Hindlimb muscle (tissue), 1 donor: ENCODE measurements around the gene MYADML2. TPM values are rescaled to one million over a fixed set of nuclear protein-coding genes. Genes with fewer than 3 reads are reported as not detected.
A peak's percentile ranks its signal among the peaks of the same experiment; 100 is the strongest.

ENCODE experiments used
- DNase-seq: peaks from one replicate; pipeline ENCODE4 v3.0.0-alpha.2; 2013
- polyA plus RNA-seq: library from polyadenylated mRNA; unstranded; fragments of 120-200 nt; gene quantifications from one replicate; pipeline ENCODE4 v1.2.1, GENCODE V29; 2013; ENCODE audit not compliant: insufficient read length

Gene MYADML2
- polyA plus RNA-seq, 1 donor, result 25.0 TPM

DNA sequence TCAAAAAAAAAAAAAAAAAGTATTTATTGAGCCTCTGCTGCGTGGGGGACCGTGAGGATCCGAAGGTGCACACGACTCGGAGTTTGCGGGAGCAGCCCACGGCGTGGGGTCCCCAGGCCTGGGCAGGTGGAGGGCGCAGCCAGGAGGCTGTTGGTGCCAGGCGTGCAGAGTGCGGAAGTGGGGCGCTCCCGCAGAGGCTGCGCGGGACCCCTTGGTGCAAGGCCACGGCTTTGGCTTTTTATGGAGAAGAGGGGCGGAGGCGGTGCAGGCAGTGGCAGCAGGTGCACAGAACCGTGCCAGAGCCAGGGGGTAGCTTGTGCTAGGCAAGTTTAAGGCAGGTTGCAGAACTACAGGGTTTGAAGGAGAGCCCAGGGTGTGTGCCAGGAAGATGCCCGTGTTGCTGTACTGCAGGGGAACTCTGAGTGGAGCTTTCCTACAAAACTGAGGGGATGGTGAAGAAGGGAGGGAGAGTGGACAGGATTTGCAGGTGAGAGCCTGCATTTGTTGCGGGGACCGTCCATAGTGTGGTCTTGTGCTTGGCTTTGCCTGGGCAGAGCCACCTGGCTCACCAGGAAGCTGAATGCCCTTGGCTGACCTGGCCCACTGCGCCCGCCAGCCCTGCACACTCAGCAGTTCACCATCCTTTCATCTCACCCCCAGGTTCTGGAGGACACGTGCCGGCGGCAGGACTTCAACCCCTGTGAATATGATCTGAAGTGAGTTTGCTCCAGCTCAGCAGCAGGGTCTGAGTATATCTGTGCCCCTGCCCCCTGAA lies 31.7 kb upstream of the MYADML2 start:
- DNase-seq, result no peak

- DNase-seq, result peak; percentile 95
Measured at GRCh38 chr17:81977211-81977808, 30.3 kb upstream of the MYADML2 start, which contains the start of gene ASPSCR1. ASPSCR1 (plus strand) TSS chr17:81977629; CDS start chr17:81977647, 18 bp downstream.

- DNase-seq, result no peak
Measured at GRCh38 chr17:81976332-81977210, 29.5 kb upstream of the MYADML2 start.

DNA sequence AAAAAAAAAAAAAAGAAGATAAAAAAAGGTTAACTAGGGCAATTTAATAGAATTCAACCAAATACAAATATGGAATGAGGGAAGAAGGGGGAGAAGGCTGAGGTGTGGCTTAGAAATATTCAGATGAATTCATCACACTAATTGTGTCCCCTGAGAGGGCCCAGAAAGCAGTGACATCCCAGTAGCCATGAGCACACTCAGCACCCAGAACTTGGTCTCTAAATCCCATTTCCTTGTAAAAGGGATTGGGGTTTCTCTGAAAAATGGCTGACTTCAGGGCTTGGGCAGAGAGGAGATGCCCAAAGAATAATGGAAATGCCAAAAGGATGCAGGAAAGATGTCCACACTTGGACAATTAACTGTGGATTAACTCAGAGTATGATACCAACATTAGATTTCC lies 26.4 kb upstream of the MYADML2 start:
- DNase-seq, result no peak

- DNase-seq, result no peak
Measured at GRCh38 chr17:81968850-81969812, 22.1 kb upstream of the MYADML2 start.

GRCh38 chr17:81968396-81968745 lies 21.3 kb upstream of the MYADML2 start:
- no peak for DNase-seq

DNA sequence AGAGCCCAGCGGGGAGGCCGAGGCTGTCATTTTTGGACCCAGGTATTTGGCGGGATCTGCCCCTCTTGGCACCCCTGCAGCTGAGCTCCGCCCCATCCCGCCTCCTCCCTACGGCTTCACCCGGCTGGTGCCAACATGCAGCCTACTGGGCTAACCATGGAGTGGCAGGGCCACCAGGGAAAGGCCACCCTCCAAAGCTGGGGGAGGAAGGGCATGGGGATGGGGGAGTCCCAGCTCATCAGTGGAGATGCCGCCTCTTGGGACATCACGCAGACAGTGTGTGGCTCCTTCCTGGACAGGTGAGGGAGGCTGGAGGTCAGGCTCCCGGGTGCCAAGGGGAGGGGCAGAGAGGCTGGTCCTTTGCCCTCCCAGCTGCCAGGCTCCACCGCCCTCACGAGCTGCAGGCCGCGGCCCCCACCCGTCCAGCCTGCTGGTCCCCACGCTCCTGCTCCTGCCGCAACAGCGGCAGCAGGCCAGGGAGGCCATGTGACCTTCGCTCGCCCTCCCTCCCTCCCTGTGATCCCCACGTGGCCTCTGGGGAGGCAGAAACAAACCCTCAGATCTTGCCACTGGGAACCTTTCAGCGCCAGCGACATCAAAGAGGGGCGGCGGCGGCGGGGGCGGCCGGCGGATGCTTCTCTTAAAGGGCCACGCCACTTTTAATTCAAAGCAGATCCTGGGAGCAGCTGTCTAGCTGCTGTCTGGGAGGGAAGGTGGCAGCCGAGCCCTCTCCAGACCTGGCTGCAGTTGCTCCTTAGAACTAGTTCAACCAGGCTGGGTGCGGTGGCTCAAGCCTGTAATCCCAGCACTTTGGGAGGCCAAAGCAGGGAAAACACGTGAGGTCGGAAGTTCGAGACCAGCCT lies 20.7 kb upstream of the MYADML2 start:
- DNase-seq, result peak; percentile 79

- peak; percentile 20 for DNase-seq
Measured at GRCh38 chr17:81967244-81967532, 20.2 kb upstream of the MYADML2 start.

- peak; percentile 76 for DNase-seq
Measured at GRCh38 chr17:81966343-81967243, 19.6 kb upstream of the MYADML2 start.

GRCh38 chr17:81964081-81964849 lies 17.2 kb upstream of the MYADML2 start:
- DNase-seq, result no peak

GRCh38 chr17:81962499-81963441 lies 15.7 kb upstream of the MYADML2 start:
- DNase-seq, result no peak

DNA sequence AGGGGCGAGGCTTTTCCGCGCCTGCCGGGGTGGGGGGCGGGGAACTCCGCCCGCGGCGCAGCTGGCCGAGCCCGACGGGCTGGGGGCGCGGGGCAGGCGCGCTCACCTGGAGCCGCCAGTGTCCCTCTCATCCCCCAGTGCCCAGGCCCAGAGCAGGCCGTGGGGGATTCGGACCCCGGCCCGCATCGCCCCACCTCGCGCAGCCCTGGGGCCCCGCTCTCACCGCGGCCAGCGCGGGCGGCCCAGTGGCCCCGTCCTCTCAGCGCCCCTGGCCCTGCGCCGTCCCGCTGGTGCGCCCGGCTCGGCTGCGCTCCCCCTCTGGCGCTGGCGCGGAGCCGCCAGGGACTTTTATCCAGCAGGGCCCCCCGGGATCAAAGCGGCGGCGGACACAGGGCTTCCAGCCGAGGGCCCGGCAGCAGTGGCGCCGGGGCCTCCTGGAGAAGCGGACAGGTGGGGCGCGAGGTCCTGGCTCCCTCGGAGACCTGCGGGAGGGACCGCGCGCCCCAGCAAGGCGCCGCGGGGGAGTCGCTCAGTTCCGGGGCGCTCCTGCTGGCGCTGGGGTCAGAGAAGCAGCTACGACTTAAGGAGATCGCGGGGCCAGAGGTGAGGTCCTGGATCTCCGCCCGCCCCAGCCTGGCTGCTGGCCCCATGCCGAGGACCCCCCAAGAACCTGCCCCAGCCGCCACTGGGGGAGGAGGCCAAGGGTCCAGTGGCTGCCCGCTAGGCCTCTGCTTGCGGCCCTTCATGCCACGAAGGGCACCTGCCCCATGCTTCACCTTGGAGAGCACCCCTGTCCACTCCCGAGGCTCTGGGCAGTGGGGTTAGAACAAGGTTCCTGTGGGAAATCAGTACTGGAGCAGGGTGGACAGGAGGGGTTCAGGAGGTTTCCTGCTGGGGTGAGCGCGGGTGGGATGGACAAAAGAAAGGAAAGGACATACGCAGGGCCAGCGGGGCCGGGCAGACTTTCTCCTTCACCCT lies 14.8 kb upstream of the MYADML2 start:
- no peak for DNase-seq

DNA sequence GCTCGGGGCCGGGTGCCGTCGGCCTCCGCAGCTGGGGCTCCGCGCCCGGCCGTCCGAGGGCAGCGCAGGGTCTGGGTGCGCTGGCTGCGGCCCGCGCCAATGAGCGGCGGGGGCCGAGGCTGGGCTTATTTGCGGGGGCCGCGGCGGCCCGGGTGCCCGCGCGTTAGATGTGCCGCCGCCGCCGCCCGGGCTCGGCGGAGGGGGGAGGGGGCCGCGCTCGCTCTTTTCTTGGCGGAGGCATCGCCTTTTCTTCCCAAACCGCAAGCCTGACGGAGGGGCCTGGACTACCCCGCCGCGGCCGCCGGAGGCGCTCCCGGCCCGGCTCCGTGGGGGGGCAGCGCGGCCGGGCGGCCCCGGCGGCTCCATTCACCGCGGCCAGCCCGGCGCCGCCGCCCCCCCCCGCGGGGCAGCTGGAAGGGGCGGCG lies 14.1 kb upstream of the MYADML2 start, which contains the start of gene NOTUM:
Gene NOTUM, minus strand, starts transcription at position 101 of the 425 bp plus-strand sequence. CDS start 278 bp downstream, outside the sequence.
- DNase-seq, result no peak

GRCh38 chr17:81960130-81960958 lies 13.3 kb upstream of the MYADML2 start:
- DNase-seq, result no peak

DNA sequence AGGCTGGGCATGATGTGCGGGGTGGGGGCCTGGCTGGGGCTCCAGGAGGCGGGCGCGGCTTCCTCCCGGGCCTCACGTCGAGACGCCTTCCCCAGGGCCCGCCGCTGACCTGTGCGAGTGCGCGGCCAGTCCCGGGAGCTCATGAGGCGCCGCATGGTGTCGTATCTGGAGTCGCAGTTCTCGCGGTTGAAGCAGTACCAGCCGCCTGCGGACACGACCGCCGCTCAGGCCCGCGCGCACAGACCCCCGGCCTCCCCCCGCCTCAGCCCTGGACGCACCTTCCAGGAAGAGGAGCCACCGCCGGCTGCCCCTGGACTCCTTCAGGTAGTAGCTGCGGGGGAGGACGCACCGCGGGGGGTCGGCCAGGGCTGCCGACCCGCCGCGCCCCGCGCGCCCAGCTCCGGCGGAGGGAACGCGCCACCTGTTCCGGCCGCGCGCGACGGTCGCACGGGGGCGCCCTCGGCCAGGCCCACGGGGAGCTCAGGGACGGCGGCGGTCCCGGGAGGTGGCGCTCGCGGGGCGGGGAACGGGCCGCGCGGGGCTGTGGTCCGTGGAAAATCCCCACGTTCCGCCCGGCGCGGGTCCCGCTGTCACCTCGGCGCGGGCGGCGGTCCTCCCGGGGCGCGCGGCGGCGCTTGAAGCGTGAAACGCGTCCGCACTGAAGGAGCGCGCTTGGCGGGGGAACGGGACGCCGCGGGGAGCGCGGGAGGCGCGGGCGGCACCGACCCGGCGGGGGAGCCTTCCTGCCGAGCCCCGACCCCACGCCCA lies 12.5 kb upstream of the MYADML2 start:
- peak; percentile 75 for DNase-seq
